ENCODE measurements around the gene POU3F1.

Gene POU3F1

GRCh38 chr1:38073534-38074301 is 27.1 kb upstream of the POU3F1 start:
- no peaks in the 10 kb centered on the region for H3K4me1 ChIP-seq (ENCODE audit: control insufficient read depth, insufficient read depth, low read length, unreplicated experiment)
- peaks cover 76% of the 10 kb centered on the region for H3K27me3 ChIP-seq (ENCODE audit: insufficient read depth, low read length)
- H3K4me3 ChIP-seq (ENCODE audit: low read depth, low read length): no peak overlapping the region
- H3K79me2 ChIP-seq (ENCODE audit: control insufficient read depth, insufficient read depth, low read length, unreplicated experiment): no peaks in the 10 kb centered on the region
- no peaks in the 10 kb centered on the region for H3K36me3 ChIP-seq (ENCODE audit: insufficient read depth, low read length)
- H2AFZ ChIP-seq (ENCODE audit: low read length, unreplicated experiment): no peak overlapping the region
- H3K27ac ChIP-seq (ENCODE audit: low read depth, low read length): no peak overlapping the region

- Histone ChIP-seq H3K27ac (ENCODE audit: low read depth, low read length) (no peak overlapping the region), H3K4me1 (ENCODE audit: control insufficient read depth, insufficient read depth, low read length, unreplicated experiment) (no peaks in the 10 kb centered on the region), H3K36me3 (ENCODE audit: insufficient read depth, low read length) (no peaks in the 10 kb centered on the region), H3K79me2 (ENCODE audit: control insufficient read depth, insufficient read depth, low read length, unreplicated experiment) (no peaks in the 10 kb centered on the region), H3K27me3 (ENCODE audit: insufficient read depth, low read length) (peaks cover 84% of the 10 kb centered on the region), H3K4me3 (ENCODE audit: low read depth, low read length) (no peak overlapping the region), H2AFZ (ENCODE audit: low read length, unreplicated experiment) (no peak overlapping the region)
Measured at GRCh38 chr1:38072858-38073257, 26.3 kb upstream of the POU3F1 start.

- no peaks in the 10 kb centered on the region for H3K79me2 ChIP-seq (ENCODE audit: control insufficient read depth, insufficient read depth, low read length, unreplicated experiment)
- peaks cover 89% of the 10 kb centered on the region for H3K27me3 ChIP-seq (ENCODE audit: insufficient read depth, low read length)
- no peak overlapping the region for H3K27ac ChIP-seq (ENCODE audit: low read depth, low read length)
- H3K36me3 ChIP-seq (ENCODE audit: insufficient read depth, low read length): no peaks in the 10 kb centered on the region
- H3K4me1 ChIP-seq (ENCODE audit: control insufficient read depth, insufficient read depth, low read length, unreplicated experiment): no peaks in the 10 kb centered on the region
- H3K4me3 ChIP-seq (ENCODE audit: low read depth, low read length): no peak overlapping the region
- no peak overlapping the region for H2AFZ ChIP-seq (ENCODE audit: low read length, unreplicated experiment)
Measured at GRCh38 chr1:38071312-38072256, 25.0 kb upstream of the POU3F1 start.

- no peak overlapping the region for H3K27ac ChIP-seq (ENCODE audit: low read depth, low read length)
Measured at GRCh38 chr1:38068980-38069340, 22.4 kb upstream of the POU3F1 start.

GRCh38 chr1:38068220-38068979 is 21.8 kb upstream of the POU3F1 start:
- Histone ChIP-seq H3K4me3 (ENCODE audit: low read depth, low read length) (no peak overlapping the region), H2AFZ (ENCODE audit: low read length, unreplicated experiment) (no peak overlapping the region), H3K4me1 (ENCODE audit: control insufficient read depth, insufficient read depth, low read length, unreplicated experiment) (peaks cover 12% of the 10 kb centered on the region), H3K27ac (ENCODE audit: low read depth, low read length) (no peak overlapping the region), H3K36me3 (ENCODE audit: insufficient read depth, low read length) (no peaks in the 10 kb centered on the region), H3K27me3 (ENCODE audit: insufficient read depth, low read length) (peaks cover 64% of the 10 kb centered on the region), H3K79me2 (ENCODE audit: control insufficient read depth, insufficient read depth, low read length, unreplicated experiment) (no peaks in the 10 kb centered on the region)

More at GRCh38 chr1:38068980-38069340, 22.4 kb upstream of the POU3F1 start:
- H3K36me3 ChIP-seq (ENCODE audit: insufficient read depth, low read length): no peaks in the 10 kb centered on the region
- H3K4me1 ChIP-seq (ENCODE audit: control insufficient read depth, insufficient read depth, low read length, unreplicated experiment): peaks cover 10% of the 10 kb centered on the region
- no peak overlapping the region for H2AFZ ChIP-seq (ENCODE audit: low read length, unreplicated experiment)
- H3K27me3 ChIP-seq (ENCODE audit: insufficient read depth, low read length): peaks cover 69% of the 10 kb centered on the region
- H3K79me2 ChIP-seq (ENCODE audit: control insufficient read depth, insufficient read depth, low read length, unreplicated experiment): no peaks in the 10 kb centered on the region
- H3K4me3 ChIP-seq (ENCODE audit: low read depth, low read length): no peak overlapping the region

GRCh38 chr1:38064197-38064903 is 17.8 kb upstream of the POU3F1 start:
- Histone ChIP-seq H3K4me3 (ENCODE audit: low read depth, low read length) (no peak overlapping the region), H3K27ac (ENCODE audit: low read depth, low read length) (no peak overlapping the region), H3K36me3 (ENCODE audit: insufficient read depth, low read length) (no peaks in the 10 kb centered on the region), H2AFZ (ENCODE audit: low read length, unreplicated experiment) (no peak overlapping the region), H3K79me2 (ENCODE audit: control insufficient read depth, insufficient read depth, low read length, unreplicated experiment) (no peaks in the 10 kb centered on the region), H3K27me3 (ENCODE audit: insufficient read depth, low read length) (peaks cover 24% of the 10 kb centered on the region), H3K4me1 (ENCODE audit: control insufficient read depth, insufficient read depth, low read length, unreplicated experiment) (peaks cover 12% of the 10 kb centered on the region)

GRCh38 chr1:38063616-38064015 is 17.0 kb upstream of the POU3F1 start:
- no peaks in the 10 kb centered on the region for H3K79me2 ChIP-seq (ENCODE audit: control insufficient read depth, insufficient read depth, low read length, unreplicated experiment)
- no peaks in the 10 kb centered on the region for H3K36me3 ChIP-seq (ENCODE audit: insufficient read depth, low read length)
- H3K27ac ChIP-seq (ENCODE audit: low read depth, low read length): no peak overlapping the region
- no peak overlapping the region for H3K4me3 ChIP-seq (ENCODE audit: low read depth, low read length)
- peaks cover 12% of the 10 kb centered on the region for H3K4me1 ChIP-seq (ENCODE audit: control insufficient read depth, insufficient read depth, low read length, unreplicated experiment)
- peaks cover 18% of the 10 kb centered on the region for H3K27me3 ChIP-seq (ENCODE audit: insufficient read depth, low read length)
- no peak overlapping the region for H2AFZ ChIP-seq (ENCODE audit: low read length, unreplicated experiment)

GRCh38 chr1:38062361-38063288 is 16.0 kb upstream of the POU3F1 start:
- peaks cover 8% of the 10 kb centered on the region for H3K27me3 ChIP-seq (ENCODE audit: insufficient read depth, low read length)
- no peaks in the 10 kb centered on the region for H3K36me3 ChIP-seq (ENCODE audit: insufficient read depth, low read length)
- no peak overlapping the region for H2AFZ ChIP-seq (ENCODE audit: low read length, unreplicated experiment)
- no peak overlapping the region for H3K4me3 ChIP-seq (ENCODE audit: low read depth, low read length)
- no peak overlapping the region for H3K27ac ChIP-seq (ENCODE audit: low read depth, low read length)
- peaks cover 12% of the 10 kb centered on the region for H3K4me1 ChIP-seq (ENCODE audit: control insufficient read depth, insufficient read depth, low read length, unreplicated experiment)
- no peaks in the 10 kb centered on the region for H3K79me2 ChIP-seq (ENCODE audit: control insufficient read depth, insufficient read depth, low read length, unreplicated experiment)

- Histone ChIP-seq H3K4me1 (ENCODE audit: control insufficient read depth, insufficient read depth, low read length, unreplicated experiment) (peaks cover 12% of the 10 kb centered on the region), H3K27me3 (ENCODE audit: insufficient read depth, low read length) (peaks cover under 1% of the 10 kb centered on the region; the same call in 1 of the 2 replicates), H3K36me3 (ENCODE audit: insufficient read depth, low read length) (no peaks in the 10 kb centered on the region), H2AFZ (ENCODE audit: low read length, unreplicated experiment) (no peak overlapping the region), H3K4me3 (ENCODE audit: low read depth, low read length) (no peak overlapping the region), H3K27ac (ENCODE audit: low read depth, low read length) (no peak overlapping the region), H3K79me2 (ENCODE audit: control insufficient read depth, insufficient read depth, low read length, unreplicated experiment) (no peaks in the 10 kb centered on the region)
Measured at GRCh38 chr1:38061883-38062328, 15.3 kb upstream of the POU3F1 start.

Data from ACC112 (cell line).